HEK293 (cell line): ENCODE data around the gene SPEG.

Experiments used
- CTCF ChIP-seq: fragments of 450-650 bp; formaldehyde crosslinking; IDR thresholded peaks from 2 replicates; pipeline ENCODE4 v1.5.1; 2016; ENCODE audit warnings: missing biosample characterization, missing genetic modification characterization
- REST ChIP-seq: fragments of 450-650 bp; formaldehyde crosslinking; IDR thresholded peaks from 2 replicates; pipeline ENCODE4 v1.5.1; 2016; ENCODE audit warnings: missing biosample characterization, missing genetic modification characterization
- ZBTB7A ChIP-seq: fragments of 450-650 bp; formaldehyde crosslinking; IDR thresholded peaks from 2 replicates; pipeline ENCODE4 v1.5.1; 2016; ENCODE audit warnings: low read depth, missing biosample characterization, missing genetic modification characterization
- ZBTB8A ChIP-seq: fragments of 450-650 bp; formaldehyde crosslinking; IDR thresholded peaks from 2 replicates; pipeline ENCODE4 v1.5.1; 2016; ENCODE audit warnings: missing biosample characterization, missing genetic modification characterization
- ZNF157 ChIP-seq: fragments of 450-650 bp; formaldehyde crosslinking; IDR thresholded peaks from 2 replicates; pipeline ENCODE4 v1.5.1; 2016; ENCODE audit warnings: missing biosample characterization, missing genetic modification characterization
- ZNF169 ChIP-seq: fragments of 450-650 bp; formaldehyde crosslinking; IDR thresholded peaks from 2 replicates; pipeline ENCODE4 v1.5.1; 2016; ENCODE audit warnings: missing biosample characterization, missing genetic modification characterization
- ZNF292 ChIP-seq: fragments of 450-650 bp; formaldehyde crosslinking; IDR thresholded peaks from 2 replicates; pipeline ENCODE4 v1.5.1; 2016; ENCODE audit warnings: low read depth, missing biosample characterization, missing genetic modification characterization, borderline replicate concordance
- ZNF558 ChIP-seq: fragments of 450-650 bp; formaldehyde crosslinking; IDR thresholded peaks from 2 replicates; pipeline ENCODE4 v1.5.1; 2016; ENCODE audit warnings: missing biosample characterization, missing genetic modification characterization
- ZNF785 ChIP-seq: fragments of 450-650 bp; formaldehyde crosslinking; IDR thresholded peaks from 2 replicates; pipeline ENCODE4 v1.5.1; 2016; ENCODE audit warnings: missing biosample characterization, missing genetic modification characterization
- TF ChIP-seq, protein P1 (sequence below): fragments of 450-650 bp; formaldehyde crosslinking; IDR thresholded peaks from 2 replicates; pipeline ENCODE4 v1.5.1; 2016; ENCODE audit warnings: missing biosample characterization, missing genetic modification characterization, borderline replicate concordance

- TF ChIP-seq ZNF558 (tag by site-specific recombination) (no peak), ZNF157 (tag by site-specific recombination) (no peak), CTCF (no peak), REST (tag by site-specific recombination) (no peak), ZNF292 (tag by site-specific recombination) (no peak), ZBTB8A (no peak), ZNF785 (tag by site-specific recombination) (no peak), ZBTB7A (tag by site-specific recombination) (no peak), ZNF169 (tag by site-specific recombination) (no peak)
- TF ChIP-seq, protein P1, sequence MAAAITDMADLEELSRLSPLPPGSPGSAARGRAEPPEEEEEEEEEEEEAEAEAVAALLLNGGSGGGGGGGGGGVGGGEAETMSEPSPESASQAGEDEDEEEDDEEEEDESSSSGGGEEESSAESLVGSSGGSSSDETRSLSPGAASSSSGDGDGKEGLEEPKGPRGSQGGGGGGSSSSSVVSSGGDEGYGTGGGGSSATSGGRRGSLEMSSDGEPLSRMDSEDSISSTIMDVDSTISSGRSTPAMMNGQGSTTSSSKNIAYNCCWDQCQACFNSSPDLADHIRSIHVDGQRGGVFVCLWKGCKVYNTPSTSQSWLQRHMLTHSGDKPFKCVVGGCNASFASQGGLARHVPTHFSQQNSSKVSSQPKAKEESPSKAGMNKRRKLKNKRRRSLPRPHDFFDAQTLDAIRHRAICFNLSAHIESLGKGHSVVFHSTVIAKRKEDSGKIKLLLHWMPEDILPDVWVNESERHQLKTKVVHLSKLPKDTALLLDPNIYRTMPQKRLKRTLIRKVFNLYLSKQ (tag by site-specific recombination): no peak
Measured at GRCh38 chr2:219436491-219436890, 1.8 kb downstream of the SPEG start.
